K562 (cell line): Measurements from ENCODE around the gene SLCO2A1. TPM values are rescaled to one million over a fixed set of nuclear protein-coding genes. Genes with fewer than 3 reads are reported as not detected.

Experiments used
- ATAC-seq: fragments of 200-7000 bp; cut with Tn5 transposase; 3 replicates; pipeline ENCODE4 v1.9.1; 2020; ENCODE audit warnings: moderate library complexity
- BruUV-seq: library from RNA; stranded (reverse); fragments of 400-500 nt; replicated peaks from 2 replicates; lab custom pipeline; 2021; lab: Mats Ljungman, UMichigan
- CTCF ChIA-PET: fragments of 300-600 bp; formaldehyde crosslinking; extraction: SDS; loops from one replicate; lab custom pipeline; 2021; ENCODE audit warnings: low intra/inter-chr PET ratio; lab: Yijun Ruan, JAX
- POLR2A ChIA-PET: fragments of 300-600, 350-650 bp; sonication (Branson Sonifier 250); formaldehyde crosslinking; extraction: SDS; loops from one replicate; lab custom pipeline; 2021; ENCODE audit warnings: antibody characterized with exemption, inconsistent platforms; lab: Yijun Ruan, JAX
- DNase-seq, 4 experiments: peaks; one replicate each; pipeline versions ENCODE4 v3.0.0 to v3.0.0-alpha.2; 2011 to 2018; ENCODE audit warnings: low spot score in 3 of 4, mixed read lengths in 3 of 4; ENCODE audit errors: extremely low read depth in 1 of 4
- FAIRE-seq: peaks from 2 replicates; lab custom pipeline; 2011; peaks lifted over from hg19 to GRCh38; lab: Jason Lieb, UNC
- H2AFZ ChIP-seq: 2 replicates; pipeline ENCODE4 v1.6.0; 2011; ENCODE audit warnings: low read depth, low read length, control low read depth, inconsistent platforms
- H3K27ac ChIP-seq: fragments of 200-600 bp; 3 replicates; pipeline ENCODE4 v1.8.0; 2011; ENCODE audit warnings: low read depth, mild to moderate bottlenecking, control low read depth, inconsistent platforms, low read length, moderate library complexity, mixed read lengths; ENCODE audit errors: extremely low read depth
- H3K27me3 ChIP-seq, 2 experiments: fragments of 300-600 bp in 1 of 2; 2 replicates in 1 of 2; 3 replicates in 1 of 2; pipeline versions ENCODE4 v1.6.0 to v1.8.0; 2011; ENCODE audit warnings: inconsistent platforms in 2 of 2, low read length in 2 of 2, mild to moderate bottlenecking in 1 of 2, mixed read lengths in 1 of 2, moderate library complexity in 1 of 2; ENCODE audit not compliant: control insufficient read depth in 2 of 2, insufficient read depth in 2 of 2
- H3K36me3 ChIP-seq: fragments of 300-600 bp; 3 replicates; pipeline ENCODE4 v1.8.0; 2011; ENCODE audit warnings: mild to moderate bottlenecking, low read length, inconsistent platforms; ENCODE audit not compliant: control insufficient read depth, insufficient read depth
- H3K4me1 ChIP-seq, 2 experiments: fragments of 200-600 bp in 1 of 2; replicated peaks in 1 of 2; 2 replicates in 1 of 2; 3 replicates in 1 of 2; pipeline versions ENCODE4 v1.5.1 to v1.8.0; 2011; ENCODE audit warnings: inconsistent platforms in 2 of 2, low read length in 2 of 2, mild to moderate bottlenecking in 1 of 2, mixed read lengths in 1 of 2, moderate library complexity in 1 of 2; ENCODE audit not compliant: control insufficient read depth in 2 of 2, insufficient read depth in 2 of 2
- H3K4me2 ChIP-seq: 2 replicates; pipeline ENCODE4 v1.6.1; 2011; ENCODE audit warnings: low read length, control low read depth, inconsistent platforms, mixed read lengths; ENCODE audit not compliant: insufficient read depth
- H3K4me3 ChIP-seq: fragments of 200-600 bp; sonication (generic), shearing (Covaris generic); 2 replicates; pipeline ENCODE4 v1.5.1; 2016; ENCODE audit warnings: control low read depth, inconsistent platforms
- H3K79me2 ChIP-seq: fragments of 200-600 bp; 3 replicates; pipeline ENCODE4 v1.8.0; 2011; ENCODE audit warnings: low read length, inconsistent platforms; ENCODE audit not compliant: control insufficient read depth, insufficient read depth
- H3K9ac ChIP-seq, 2 experiments: 2 replicates each; pipeline versions ENCODE4 v1.6.0 to v1.6.1; 2011; ENCODE audit warnings: low read depth in 2 of 2, low read length in 2 of 2, control low read depth in 1 of 2, inconsistent platforms in 1 of 2, mild to moderate bottlenecking in 1 of 2, mixed read lengths in 1 of 2; ENCODE audit not compliant: insufficient read depth in 1 of 2
- H3K9me1 ChIP-seq: one replicate; pipeline ENCODE4 v1.6.0; 2011; ENCODE audit warnings: inconsistent platforms, mild to moderate bottlenecking, low read length, moderate library complexity; ENCODE audit not compliant: control insufficient read depth, insufficient read depth
- H3K9me3 ChIP-seq: replicated peaks from 2 replicates; pipeline ENCODE4 v1.5.1; 2011; ENCODE audit warnings: low read depth, low read length, inconsistent platforms; ENCODE audit not compliant: control insufficient read depth, insufficient read depth
- H4K20me1 ChIP-seq: replicated peaks from 2 replicates; pipeline ENCODE4 v1.6.1; 2011; ENCODE audit warnings: low read length, inconsistent platforms, mixed read lengths; ENCODE audit not compliant: control insufficient read depth, insufficient read depth
- ADNP ChIP-seq: fragments of 200-800 bp; sonication (Bioruptor generic); IDR thresholded peaks from 2 replicates; pipeline ENCODE4 v1.6.1; 2016; ENCODE audit warnings: missing genetic modification characterization, missing compliant biosample characterization
- DDX20 ChIP-seq: fragments of 450-650 bp; IDR thresholded peaks from 2 replicates; pipeline ENCODE4 v1.6.1; 2016; ENCODE audit warnings: missing genetic modification characterization, low read depth, mild to moderate bottlenecking, missing compliant biosample characterization, moderate library complexity
- EP300 ChIP-seq: IDR thresholded peaks from 2 replicates; pipeline ENCODE4 v1.6.1; 2012; ENCODE audit warnings: low read length, improper control_type of control experiment
- NFIC ChIP-seq: fragments of 450-650 bp; IDR thresholded peaks from 2 replicates; pipeline ENCODE4 v1.6.1; 2017; ENCODE audit warnings: mild to moderate bottlenecking, inconsistent platforms
- PKNOX1 ChIP-seq: fragments of 450-650 bp; IDR thresholded peaks from 2 replicates; pipeline ENCODE4 v1.6.1; 2016
- RFX1 ChIP-seq: fragments of 450-650 bp; IDR thresholded peaks from 2 replicates; pipeline ENCODE4 v1.6.1; 2016; ENCODE audit warnings: mild to moderate bottlenecking, moderate library complexity
- SAP30 ChIP-seq: fragments of 200-600 bp; sonication (generic); IDR thresholded peaks from 2 replicates; pipeline ENCODE4 v1.6.1; 2012; ENCODE audit warnings: borderline replicate concordance, low read depth, mild to moderate bottlenecking, moderate library complexity, low read length, control low read depth, inconsistent platforms; ENCODE audit not compliant: insufficient read depth, poor library complexity, severe bottlenecking
- SRSF7 ChIP-seq: fragments of 200-400 bp; formaldehyde crosslinking; optimal IDR thresholded peaks from 2 replicates; pipeline ENCODE3; 2017; ENCODE audit warnings: mild to moderate bottlenecking, low read depth, low read length
- WGBS: fragments of 100-300 bp; shearing (Covaris generic); methylation state at CpG from one replicate; pipeline ENCODE4 v1.1.6; 2016; ENCODE audit warnings: low coverage, mixed read lengths; ENCODE audit not compliant: insufficient coverage; ENCODE audit errors: missing lambda C conversion rate; 5-methylcytosine and 5-hydroxymethylcytosine counted together
- in situ Hi-C: fragments of 300-500 bp; cut with MboI; formaldehyde crosslinking; loops from 4 replicates; pipeline ENCODE4 v1.15.0; 2018; ENCODE audit warnings: inconsistent platforms, mixed read lengths
- intact Hi-C: fragments of 100-400 bp; cut with micrococcal nuclease; formaldehyde crosslinking; loops from 2 replicates; pipeline ENCODE4 v1.14.2; 2022
- polyA plus RNA-seq, 8 experiments: library from polyadenylated mRNA; depleted of rRNA in 4 of 8; stranded (reverse) in 5 of 8; unstranded in 3 of 8; fragments of >200 nt; fragmentation: Nextera tagmentation in 2 of 8; fragmentation: Illumina TruSeq in 1 of 8; extraction: Ambion mirVana in 2 of 8; extraction: Trizol in 1 of 8; gene quantifications; 2 replicates each; pipeline versions ENCODE4 v1.2.1 to v1.2.3, GENCODE V29; 2011 to 2014; ENCODE audit warnings: inconsistent platforms in 1 of 8, missing spikeins in 1 of 8
- total RNA-seq, 7 experiments: library from RNA; depleted of rRNA in 6 of 7; stranded (reverse); fragments of >200 nt in 6 of 7; fragmentation: Illumina TruSeq in 2 of 7; extraction: Trizol in 2 of 7; gene quantifications; 2 replicates each; pipeline versions ENCODE4 v1.2.1 to v1.2.3, GENCODE V29; 2011 to 2021; ENCODE audit warnings: low replicate concordance in 1 of 7

Gene SLCO2A1
- total and polyA plus RNA-seq, 9 of the 15 experiments (the other 6 are each of a cell fraction or from before 2014, with no cell fraction given) = 0.16 to 1.0 TPM; not detected in 7

GRCh38 chr3:133905376-133905775 is 124.3 kb downstream of the SLCO2A1 start:
- Histone ChIP-seq H3K27ac (no peak overlapping the region), H3K4me1 (no peaks in the 10 kb centered on the region; a peak in 1 of 5 replicates), H4K20me1 (no peaks in the 10 kb centered on the region), H3K4me2 (no peak overlapping the region), H3K9me3 (no peaks in the 10 kb centered on the region), H3K4me3 (no peak overlapping the region), H3K9me1 (no peaks in the 10 kb centered on the region), H3K9ac (no peak overlapping the region), H3K79me2 (no peaks in the 10 kb centered on the region), H3K27me3 (no peaks in the 10 kb centered on the region), H3K36me3 (no peaks in the 10 kb centered on the region), H2AFZ (no peak overlapping the region)
- no peak for ATAC-seq
- no TSS peak for BruUV-seq
- intact Hi-C loops = no loop called here
- WGBS = 0% methylated on average over 3 of the region's 3 CpGs
- TF ChIP-seq ADNP = no peak
- TF ChIP-seq EP300 = no peak
- peak; percentile 92 for TF ChIP-seq RFX1
- TF ChIP-seq SAP30 = no peak
- no peak for TF ChIP-seq SRSF7
- TF ChIP-seq NFIC = no peak
- peak; percentile 56; the same call in 1 of the 2 replicates for TF ChIP-seq PKNOX1
- no peak for TF ChIP-seq DDX20
- TF ChIP-seq, all 486 proteins: peak for 2
- CTCF ChIA-PET = no interaction called here
- FAIRE-seq = no peak
- DNase-seq = no peak
- in situ Hi-C loops = loop anchor here (25.0 kb wide), 1 partner anchor 243 kb away; the partner anchor contains the start of gene TOPBP1
- POLR2A ChIA-PET = interaction anchor here (0.8 kb wide), 1 partner anchor 32 kb away, joined by 4 read pairs; no protein-coding TSS in a partner anchor
